ENCODE measurements around the gene GALNT1. TPM values are rescaled to one million over a fixed set of nuclear protein-coding genes. Genes with fewer than 3 reads are reported as not detected.

The GALNT1 gene
- total RNA-seq, 1 donor from 2014 or later: 29.2 TPM

- TF ChIP-seq POLR2A (IDR thresholded peaks at IDR 0.05) (no peak), POLR2AphosphoS5 (IDR thresholded peaks at IDR 0.05; ENCODE audit: insufficient read depth in 1 of 2, low read depth in 1 of 2) (no peak), CTCF (IDR thresholded peaks at IDR 0.05) (no peak)
- Histone ChIP-seq H3K27me3 (no peaks in the 10 kb centered on the region), H3K27ac (no peak overlapping the region), H3K36me3 (no peaks in the 10 kb centered on the region), H3K9me3 (no peaks in the 10 kb centered on the region), H3K4me3 (no peak overlapping the region), H3K4me1 (peaks cover 13% of the 10 kb centered on the region)
- intact Hi-C loops (cut with DNase I): no loop called here
- no peak for DNase-seq (ENCODE audit: extremely low spot score in 2 of 2)
These were observed 52.2 kb downstream of the GALNT1 start for GRCh38 chr18:35633761-35634160.

GRCh38 chr18:35634323-35634722 is 52.8 kb downstream of the GALNT1 start:
- DNase-seq (ENCODE audit: extremely low spot score in 2 of 2): no peak
- TF ChIP-seq POLR2A (IDR thresholded peaks at IDR 0.05): no peak
- no peak for TF ChIP-seq CTCF (IDR thresholded peaks at IDR 0.05)
- TF ChIP-seq POLR2AphosphoS5 (IDR thresholded peaks at IDR 0.05; ENCODE audit: insufficient read depth in 1 of 2, low read depth in 1 of 2): no peak
- Histone ChIP-seq H3K9me3 (no peaks in the 10 kb centered on the region), H3K27me3 (no peaks in the 10 kb centered on the region), H3K4me3 (no peak overlapping the region), H3K27ac (no peak overlapping the region), H3K4me1 (peaks cover 13% of the 10 kb centered on the region), H3K36me3 (no peaks in the 10 kb centered on the region)
- intact Hi-C loops (cut with DNase I): no loop called here

- Histone ChIP-seq H3K36me3 (no peaks in the 10 kb centered on the region), H3K4me1 (peaks cover 13% of the 10 kb centered on the region), H3K4me3 (no peak overlapping the region), H3K27ac (no peak overlapping the region), H3K27me3 (no peaks in the 10 kb centered on the region), H3K9me3 (no peaks in the 10 kb centered on the region)
- no peak for DNase-seq (ENCODE audit: extremely low spot score in 2 of 2)
- intact Hi-C loops (cut with DNase I): no loop called here
- TF ChIP-seq CTCF (IDR thresholded peaks at IDR 0.05) (no peak), POLR2A (IDR thresholded peaks at IDR 0.05) (no peak)
These were observed 53.6 kb downstream of the GALNT1 start for GRCh38 chr18:35635170-35635569.

- intact Hi-C loops (cut with DNase I): no loop called here
- DNase-seq (ENCODE audit: extremely low spot score in 2 of 2): no peak
- Histone ChIP-seq H3K36me3 (no peaks in the 10 kb centered on the region), H3K27me3 (no peaks in the 10 kb centered on the region), H3K4me1 (peaks cover 13% of the 10 kb centered on the region), H3K9me3 (no peaks in the 10 kb centered on the region), H3K27ac (no peak overlapping the region), H3K4me3 (no peak overlapping the region)
- TF ChIP-seq POLR2A (IDR thresholded peaks at IDR 0.05) (no peak), CTCF (IDR thresholded peaks at IDR 0.05) (no peak), POLR2AphosphoS5 (IDR thresholded peaks at IDR 0.05; ENCODE audit: insufficient read depth in 1 of 2, low read depth in 1 of 2) (no peak)
These were observed 55.7 kb downstream of the GALNT1 start for GRCh38 chr18:35637227-35637626.

- H3K27me3 ChIP-seq: no peaks in the 10 kb centered on the region
- peaks cover 13% of the 10 kb centered on the region for H3K4me1 ChIP-seq
- intact Hi-C loops (cut with DNase I): no loop called here
These were observed 57.8 kb downstream of the GALNT1 start for GRCh38 chr18:35639296-35639695.

More at GRCh38 chr18:35639296-35639695, 57.8 kb downstream of the GALNT1 start:
- H3K9me3 ChIP-seq: no peaks in the 10 kb centered on the region
- no peak overlapping the region for H3K27ac ChIP-seq
- H3K4me3 ChIP-seq: no peak overlapping the region
- H3K36me3 ChIP-seq: no peaks in the 10 kb centered on the region
- no peak for DNase-seq (ENCODE audit: extremely low spot score in 2 of 2)
- TF ChIP-seq POLR2AphosphoS5 (IDR thresholded peaks at IDR 0.05; ENCODE audit: insufficient read depth in 1 of 2, low read depth in 1 of 2) (no peak), CTCF (IDR thresholded peaks at IDR 0.05) (no peak), POLR2A (IDR thresholded peaks at IDR 0.05) (no peak)

All from vagina (tissue), 2 donors.